Fibroblast of lung (primary cell): ENCODE data around the gene OR2Z1. TPM values are rescaled to one million over a fixed set of nuclear protein-coding genes. Genes with fewer than 3 reads are reported as not detected.
"Not testable (repeated sequence)": the region's sequence is repeated elsewhere in the genome, so short reads cannot be mapped to it uniquely, and the experiment has no call there.

Experiments
- DNase-seq, 2 donors: peaks; one replicate each; pipeline versions ENCODE4 v3.0.0 to v3.0.0-alpha.2; 2010; ENCODE audit warnings: low read depth in 2 of 2
- H2AFZ ChIP-seq: 2 replicates; pipeline ENCODE4 v1.5.1; 2012; ENCODE audit warnings: low read length, control low read depth, inconsistent platforms
- H3K27ac ChIP-seq: 2 replicates; pipeline ENCODE4 v1.5.1; 2011; ENCODE audit warnings: low read length, control low read depth; ENCODE audit not compliant: insufficient read depth
- H3K27me3 ChIP-seq: 2 replicates; pipeline ENCODE4 v1.5.1; 2011; ENCODE audit warnings: mild to moderate bottlenecking, low read length; ENCODE audit not compliant: control insufficient read depth, insufficient read depth
- H3K36me3 ChIP-seq: 2 replicates; pipeline ENCODE4 v1.5.1; 2011; ENCODE audit warnings: low read length; ENCODE audit not compliant: control insufficient read depth, insufficient read depth
- H3K4me1 ChIP-seq: 2 replicates; pipeline ENCODE4 v1.5.1; 2011; ENCODE audit warnings: low read length; ENCODE audit not compliant: control insufficient read depth, insufficient read depth; ENCODE audit errors: extremely low read depth
- H3K4me2 ChIP-seq: 2 replicates; pipeline ENCODE4 v1.5.1; 2011; ENCODE audit warnings: low read length, control low read depth; ENCODE audit not compliant: insufficient read depth; ENCODE audit errors: extremely low read depth
- H3K4me3 ChIP-seq, 4 experiments: fragments of 200-600 bp in 1 of 4; sonication (generic) in 1 of 4; replicated peaks in 1 of 4; 2 replicates each; pipeline ENCODE4 v1.5.1; 2011 to 2016; ENCODE audit warnings: low read length in 4 of 4, low read depth in 3 of 4, mild to moderate bottlenecking in 3 of 4, control low read depth in 2 of 4, inconsistent platforms in 1 of 4, mixed read lengths in 1 of 4; ENCODE audit not compliant: insufficient read depth in 1 of 4; ENCODE audit errors: control extremely low read depth in 1 of 4
- H3K79me2 ChIP-seq: 2 replicates; pipeline ENCODE4 v1.5.1; 2012; ENCODE audit warnings: mild to moderate bottlenecking, low read length, inconsistent platforms; ENCODE audit not compliant: control insufficient read depth, insufficient read depth
- H3K9ac ChIP-seq: 2 replicates; pipeline ENCODE4 v1.5.1; 2011; ENCODE audit warnings: mild to moderate bottlenecking, low read length, control low read depth; ENCODE audit not compliant: insufficient read depth
- H3K9me3 ChIP-seq: 2 replicates; pipeline ENCODE4 v1.5.1; 2012; ENCODE audit warnings: low read depth, low read length; ENCODE audit not compliant: control insufficient read depth, insufficient read depth
- H4K20me1 ChIP-seq: 2 replicates; pipeline ENCODE4 v1.5.1; 2011; ENCODE audit warnings: low read length; ENCODE audit not compliant: control insufficient read depth, insufficient read depth; ENCODE audit errors: extremely low read depth
- EZH2 ChIP-seq: IDR thresholded peaks from 2 replicates; pipeline ENCODE4 v1.5.1; 2012; ENCODE audit warnings: low read length, control low read depth, mild to moderate bottlenecking; ENCODE audit errors: missing control alignments
- polyA plus RNA-seq, 2 donors: library from polyadenylated mRNA; depleted of rRNA in 1 of 2; stranded (reverse) in 1 of 2; unstranded in 1 of 2; fragments of >200 nt; gene quantifications; 2 replicates each; pipeline ENCODE4 v1.2.1, GENCODE V29; 2011 to 2012; ENCODE audit warnings: missing spikeins in 1 of 2
- total RNA-seq: library from RNA; depleted of rRNA; stranded (reverse); fragments of >200 nt; gene quantifications from 2 replicates; pipeline ENCODE4 v1.2.1, GENCODE V29; 2014
- TF ChIP-seq, protein P1 (sequence below), 2 donors: IDR thresholded peaks in 1 of 2; conservative IDR thresholded peaks in 1 of 2; 1 replicate in 1 of 2; 2 replicates in 1 of 2; pipeline ENCODE4 v1.5.1; 2011 to 2012; ENCODE audit warnings: low read length in 2 of 2, control low read depth in 1 of 2, inconsistent platforms in 1 of 2, low read depth in 1 of 2, mild to moderate bottlenecking in 1 of 2

Gene OR2Z1
- total and polyA plus RNA-seq, 2 donors (not counting 1 experiment from before 2014, with no cell fraction given): not detected

DNA sequence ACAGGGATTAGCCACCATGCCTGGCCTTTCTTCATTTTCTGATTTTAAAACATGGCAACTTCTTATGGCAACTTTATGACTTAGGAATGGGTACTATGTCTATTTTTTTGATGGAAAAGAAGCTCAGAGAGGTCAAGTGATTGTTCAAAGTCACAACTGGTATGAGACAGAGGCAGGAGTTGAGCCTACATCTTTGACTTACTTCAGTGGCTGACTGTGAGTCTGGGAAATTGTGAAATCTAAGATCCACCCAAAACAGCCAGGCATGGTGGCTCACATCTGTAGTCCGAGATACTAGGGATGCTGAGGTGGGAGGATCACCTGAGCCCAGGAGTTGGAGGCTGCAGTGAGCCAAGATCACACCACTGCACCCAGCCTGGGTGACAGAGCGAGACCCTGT is 20.5 kb upstream of the OR2Z1 start:
- no peaks in the 10 kb centered on the region for H4K20me1 ChIP-seq
- H3K36me3 ChIP-seq: no peaks in the 10 kb centered on the region
- H3K9ac ChIP-seq: no peak overlapping the region
- no peak overlapping the region for H2AFZ ChIP-seq
- H3K4me1 ChIP-seq: no peaks in the 10 kb centered on the region
- no peak for TF ChIP-seq EZH2
- TF ChIP-seq, protein P1, sequence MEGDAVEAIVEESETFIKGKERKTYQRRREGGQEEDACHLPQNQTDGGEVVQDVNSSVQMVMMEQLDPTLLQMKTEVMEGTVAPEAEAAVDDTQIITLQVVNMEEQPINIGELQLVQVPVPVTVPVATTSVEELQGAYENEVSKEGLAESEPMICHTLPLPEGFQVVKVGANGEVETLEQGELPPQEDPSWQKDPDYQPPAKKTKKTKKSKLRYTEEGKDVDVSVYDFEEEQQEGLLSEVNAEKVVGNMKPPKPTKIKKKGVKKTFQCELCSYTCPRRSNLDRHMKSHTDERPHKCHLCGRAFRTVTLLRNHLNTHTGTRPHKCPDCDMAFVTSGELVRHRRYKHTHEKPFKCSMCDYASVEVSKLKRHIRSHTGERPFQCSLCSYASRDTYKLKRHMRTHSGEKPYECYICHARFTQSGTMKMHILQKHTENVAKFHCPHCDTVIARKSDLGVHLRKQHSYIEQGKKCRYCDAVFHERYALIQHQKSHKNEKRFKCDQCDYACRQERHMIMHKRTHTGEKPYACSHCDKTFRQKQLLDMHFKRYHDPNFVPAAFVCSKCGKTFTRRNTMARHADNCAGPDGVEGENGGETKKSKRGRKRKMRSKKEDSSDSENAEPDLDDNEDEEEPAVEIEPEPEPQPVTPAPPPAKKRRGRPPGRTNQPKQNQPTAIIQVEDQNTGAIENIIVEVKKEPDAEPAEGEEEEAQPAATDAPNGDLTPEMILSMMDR (conservative IDR thresholded peaks at IDR 0.05 in 1 of 2, IDR thresholded peaks at IDR 0.05 in 1 of 2; ENCODE audit: low read depth in 1 of 2, low read length in 2 of 2): no peak
- no peaks in the 10 kb centered on the region for H3K79me2 ChIP-seq
- H3K4me2 ChIP-seq: no peak overlapping the region
- no peak overlapping the region for H3K27ac ChIP-seq
- H3K9me3 ChIP-seq: no peaks in the 10 kb centered on the region
- H3K27me3 ChIP-seq: no peaks in the 10 kb centered on the region
- no peak overlapping the region for H3K4me3 ChIP-seq
- no peak for DNase-seq

DNA sequence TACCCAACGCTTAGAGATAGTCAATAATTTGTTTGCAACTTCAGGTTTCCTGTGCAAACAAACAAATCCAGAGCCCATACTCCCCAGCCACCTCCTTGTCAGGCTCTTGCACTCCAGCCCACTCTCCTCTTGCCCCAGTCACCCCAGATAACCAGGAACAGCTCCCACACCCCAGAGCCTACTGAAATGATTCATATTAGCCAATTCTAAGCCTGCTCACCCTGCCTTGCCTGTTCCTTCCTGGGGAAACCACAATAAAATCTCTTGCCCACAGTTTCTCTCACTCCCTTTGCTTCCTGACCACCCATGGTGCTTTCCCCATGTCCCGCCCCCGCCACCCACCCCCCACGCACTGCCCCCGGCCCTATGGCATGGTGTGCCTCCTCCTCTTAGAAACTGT is 19.1 kb upstream of the OR2Z1 start:
- H4K20me1 ChIP-seq: no peaks in the 10 kb centered on the region
- H3K4me1 ChIP-seq: no peaks in the 10 kb centered on the region
- H3K27me3 ChIP-seq: no peaks in the 10 kb centered on the region
- H3K79me2 ChIP-seq: no peaks in the 10 kb centered on the region
- no peak overlapping the region for H3K9ac ChIP-seq
- H2AFZ ChIP-seq: no peak overlapping the region
- no peaks in the 10 kb centered on the region for H3K36me3 ChIP-seq
- no peak overlapping the region for H3K4me3 ChIP-seq
- no peak for DNase-seq
- no peak for TF ChIP-seq EZH2
- TF ChIP-seq, protein P1 (conservative IDR thresholded peaks at IDR 0.05 in 1 of 2, IDR thresholded peaks at IDR 0.05 in 1 of 2; ENCODE audit: low read depth in 1 of 2, low read length in 2 of 2): no peak
- no peak overlapping the region for H3K27ac ChIP-seq
- no peaks in the 10 kb centered on the region for H3K9me3 ChIP-seq
- H3K4me2 ChIP-seq: no peak overlapping the region

DNA sequence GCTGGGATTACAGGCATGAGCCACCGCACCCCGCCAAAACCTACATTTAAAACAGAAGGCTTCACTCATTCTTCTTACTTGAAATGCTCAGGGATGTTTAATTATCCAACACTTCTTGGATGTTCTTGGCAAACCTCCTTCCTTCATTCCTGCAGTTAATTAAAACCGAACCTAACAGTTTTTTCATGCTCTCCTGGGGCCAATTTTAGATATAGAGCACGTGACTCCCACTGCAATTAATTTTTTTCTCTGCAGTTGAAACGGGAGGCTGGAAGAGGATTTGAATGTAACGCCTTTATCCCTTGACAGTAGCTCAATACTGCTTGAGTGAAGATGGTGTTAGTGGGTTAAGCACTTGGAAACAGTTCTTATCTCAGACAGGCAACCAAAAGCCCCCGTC is 18.2 kb upstream of the OR2Z1 start:
- Histone ChIP-seq H3K27ac (no peak overlapping the region), H4K20me1 (no peaks in the 10 kb centered on the region), H3K36me3 (no peaks in the 10 kb centered on the region), H3K27me3 (no peaks in the 10 kb centered on the region), H3K9ac (no peak overlapping the region), H3K4me1 (no peaks in the 10 kb centered on the region), H2AFZ (no peak overlapping the region), H3K4me2 (no peak overlapping the region), H3K79me2 (no peaks in the 10 kb centered on the region), H3K4me3 (no peak overlapping the region), H3K9me3 (no peaks in the 10 kb centered on the region)
- DNase-seq: no peak
- TF ChIP-seq EZH2: no peak
- TF ChIP-seq, protein P1 (conservative IDR thresholded peaks at IDR 0.05 in 1 of 2, IDR thresholded peaks at IDR 0.05 in 1 of 2; ENCODE audit: low read depth in 1 of 2, low read length in 2 of 2): no peak

DNA sequence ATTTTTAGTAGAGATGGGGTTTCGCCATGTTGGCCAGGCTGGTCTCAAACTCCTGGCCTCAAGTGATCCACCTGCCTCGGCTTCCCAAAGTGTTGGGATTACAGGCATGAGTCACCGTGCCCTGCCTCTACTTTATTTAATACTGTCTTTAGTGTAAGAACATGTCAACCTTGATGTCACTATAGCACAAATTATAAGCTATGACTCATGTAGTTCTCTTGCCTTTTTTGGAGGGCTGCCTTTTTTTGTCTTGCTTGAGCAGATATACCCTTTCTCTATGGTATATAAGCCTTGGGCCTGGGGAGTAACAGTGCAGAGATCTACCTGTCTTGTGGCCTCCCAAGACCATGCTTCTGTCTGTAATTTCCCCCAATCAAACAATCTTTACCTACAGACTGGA is 16.1 kb upstream of the OR2Z1 start:
- H3K79me2 ChIP-seq, H3K27me3 ChIP-seq, H3K9ac ChIP-seq, H3K4me2 ChIP-seq, H4K20me1 ChIP-seq, H3K9me3 ChIP-seq, H3K4me1 ChIP-seq, H3K4me3 ChIP-seq, DNase-seq, H3K36me3 ChIP-seq, H3K27ac ChIP-seq, H2AFZ ChIP-seq: not testable (repeated sequence)
